Activated gamma-delta T cell treated with Interleukin-2 at 50 U/mL for 16 hours (primary cell): ENCODE results near the gene SULT1A3.
"Not testable (repeated sequence)": the region's sequence is repeated elsewhere in the genome, so short reads cannot be mapped to it uniquely, and the experiment has no call there.

Experiments used
- DNase-seq: peaks from one replicate; pipeline ENCODE4 v3.0.0-alpha.2; 2020

The SULT1A3 gene

GRCh38 chr16:30199049-30199448 is at the start of gene SULT1A3:
Gene SULT1A3, plus strand, starts transcription at chr16:30199255. Its CDS starts 1,474 bp downstream, at chr16:30200729.
- not testable (repeated sequence) for DNase-seq

GRCh38 chr16:30151091-30151490 is 48.0 kb upstream of the SULT1A3 start:
- DNase-seq: no peak

GRCh38 chr16:30152517-30152916 is 46.5 kb upstream of the SULT1A3 start:
- DNase-seq: no peak

GRCh38 chr16:30155188-30155587 is 43.9 kb upstream of the SULT1A3 start:
- DNase-seq: no peak

- DNase-seq: no peak
Observed at GRCh38 chr16:30157214-30157613, 41.8 kb upstream of the SULT1A3 start.

GRCh38 chr16:30163538-30163937 is 35.5 kb upstream of the SULT1A3 start:
- no peak for DNase-seq

- DNase-seq: no peak
Observed at GRCh38 chr16:30166202-30166902, 32.7 kb upstream of the SULT1A3 start.

- not testable (repeated sequence) for DNase-seq
Observed at GRCh38 chr16:30168746-30169145, 30.3 kb upstream of the SULT1A3 start.

GRCh38 chr16:30169416-30169815 is 29.6 kb upstream of the SULT1A3 start:
- not testable (repeated sequence) for DNase-seq

- not testable (repeated sequence) for DNase-seq
Observed at GRCh38 chr16:30170145-30170544, 28.9 kb upstream of the SULT1A3 start.

GRCh38 chr16:30173054-30173453 is 26.0 kb upstream of the SULT1A3 start:
- DNase-seq: no peak

- DNase-seq: not testable (repeated sequence)
Observed at GRCh38 chr16:30176876-30177275, 22.2 kb upstream of the SULT1A3 start.

- DNase-seq: no peak
Observed at GRCh38 chr16:30179195-30179594, 19.9 kb upstream of the SULT1A3 start.

GRCh38 chr16:30179931-30180330 is 19.1 kb upstream of the SULT1A3 start:
- no peak for DNase-seq

- no peak for DNase-seq
Observed at GRCh38 chr16:30180741-30181140, 18.3 kb upstream of the SULT1A3 start.

GRCh38 chr16:30183233-30184095 is 15.6 kb upstream of the SULT1A3 start, which contains the start of gene CORO1A:
Gene CORO1A, plus strand, starts transcription at chr16:30183602. Its CDS starts 1,608 bp downstream, at chr16:30185210.
- DNase-seq: peak; percentile 83

- peak; percentile 89 for DNase-seq
Observed at GRCh38 chr16:30184096-30184890, 14.8 kb upstream of the SULT1A3 start.

GRCh38 chr16:30184891-30185682 is 14.0 kb upstream of the SULT1A3 start:
- DNase-seq: peak; percentile 26

- peak; percentile 87 for DNase-seq
Observed at GRCh38 chr16:30185683-30186421, 13.2 kb upstream of the SULT1A3 start.

- no peak for DNase-seq
Observed at GRCh38 chr16:30186444-30186781, 12.6 kb upstream of the SULT1A3 start.

GRCh38 chr16:30186782-30187555 is 12.1 kb upstream of the SULT1A3 start:
- DNase-seq: peak; percentile 90
